ENCODE data around the gene PIH1D2. TPM values are rescaled to one million over a fixed set of nuclear protein-coding genes. Genes with fewer than 3 reads are reported as not detected.

PIH1D2 gene
- total and polyA plus RNA-seq, 9 of the 15 experiments (the other 6 are each of a cell fraction or from before 2014, with no cell fraction given) = 1.5 to 5.4 (median 3.0) TPM

DNA sequence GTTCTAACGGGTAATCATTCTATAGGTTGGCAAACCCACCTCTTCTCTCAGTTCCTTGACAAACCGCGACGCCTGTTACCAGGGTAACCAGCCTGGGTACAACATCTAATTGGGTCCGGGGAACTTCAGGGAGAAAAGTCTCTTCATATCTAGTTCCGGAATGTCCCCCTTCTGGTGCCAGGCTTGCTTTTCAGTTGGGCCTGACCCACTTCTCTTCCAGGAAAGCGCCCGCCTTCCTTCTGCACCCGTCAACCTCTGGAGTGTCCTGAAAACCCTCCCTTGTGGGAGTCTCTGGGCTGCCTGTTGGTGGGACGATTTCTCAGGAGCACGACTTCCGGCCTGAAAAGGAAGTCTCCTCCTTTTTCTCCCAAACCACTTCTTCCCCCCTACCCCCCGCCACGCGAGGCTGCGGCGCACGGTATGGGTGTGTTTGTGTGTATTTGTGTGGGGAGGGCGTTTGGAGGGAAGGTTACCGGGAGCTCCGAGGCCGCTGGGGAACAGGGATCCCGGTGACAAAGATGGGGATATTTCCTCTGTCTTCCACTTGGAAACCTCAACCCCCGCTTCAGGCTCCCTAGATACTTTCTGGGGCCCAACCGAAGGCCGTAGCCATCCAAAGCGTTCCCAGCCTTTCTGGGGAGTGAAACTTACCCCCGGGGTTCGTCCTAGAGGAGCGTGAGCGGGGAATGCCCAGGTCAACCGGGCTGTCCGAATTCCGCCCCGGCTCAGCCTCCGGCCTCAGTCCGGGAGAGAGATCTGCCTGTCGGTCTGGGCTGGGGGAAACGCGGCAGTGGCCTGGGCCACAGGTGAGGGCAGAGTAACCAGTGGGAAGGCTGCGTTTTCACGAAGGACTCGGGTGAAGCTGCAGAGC lies at the start of gene PIH1D2, which contains the start of gene NKAPD1 (continued):
- TF ChIP-seq, protein P1, sequence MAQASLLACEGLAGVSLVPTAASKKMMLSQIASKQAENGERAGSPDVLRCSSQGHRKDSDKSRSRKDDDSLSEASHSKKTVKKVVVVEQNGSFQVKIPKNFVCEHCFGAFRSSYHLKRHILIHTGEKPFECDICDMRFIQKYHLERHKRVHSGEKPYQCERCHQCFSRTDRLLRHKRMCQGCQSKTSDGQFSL (CRISPR knock-in tag; IDR thresholded peaks at IDR 0.05) = no peak
- TF ChIP-seq, protein P1 (tag; IDR thresholded peaks at IDR 0.05) = no peak
- TF ChIP-seq BHLHE40 (IDR thresholded peaks at IDR 0.05; ENCODE audit: low read length) = peak; percentile 54
- TF ChIP-seq SRSF3 (IDR thresholded peaks at IDR 0.05; ENCODE audit: insufficient read depth, low read length) = no peak
- peak; percentile 76; the same call in 1 of the 2 replicates for TF ChIP-seq PHF8 (IDR thresholded peaks at IDR 0.05; ENCODE audit: borderline replicate concordance, low read length)
- TF ChIP-seq, protein P2, sequence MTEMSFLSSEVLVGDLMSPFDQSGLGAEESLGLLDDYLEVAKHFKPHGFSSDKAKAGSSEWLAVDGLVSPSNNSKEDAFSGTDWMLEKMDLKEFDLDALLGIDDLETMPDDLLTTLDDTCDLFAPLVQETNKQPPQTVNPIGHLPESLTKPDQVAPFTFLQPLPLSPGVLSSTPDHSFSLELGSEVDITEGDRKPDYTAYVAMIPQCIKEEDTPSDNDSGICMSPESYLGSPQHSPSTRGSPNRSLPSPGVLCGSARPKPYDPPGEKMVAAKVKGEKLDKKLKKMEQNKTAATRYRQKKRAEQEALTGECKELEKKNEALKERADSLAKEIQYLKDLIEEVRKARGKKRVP (CRISPR knock-in tag; IDR thresholded peaks at IDR 0.05) = no peak
- TF ChIP-seq, protein P3, sequence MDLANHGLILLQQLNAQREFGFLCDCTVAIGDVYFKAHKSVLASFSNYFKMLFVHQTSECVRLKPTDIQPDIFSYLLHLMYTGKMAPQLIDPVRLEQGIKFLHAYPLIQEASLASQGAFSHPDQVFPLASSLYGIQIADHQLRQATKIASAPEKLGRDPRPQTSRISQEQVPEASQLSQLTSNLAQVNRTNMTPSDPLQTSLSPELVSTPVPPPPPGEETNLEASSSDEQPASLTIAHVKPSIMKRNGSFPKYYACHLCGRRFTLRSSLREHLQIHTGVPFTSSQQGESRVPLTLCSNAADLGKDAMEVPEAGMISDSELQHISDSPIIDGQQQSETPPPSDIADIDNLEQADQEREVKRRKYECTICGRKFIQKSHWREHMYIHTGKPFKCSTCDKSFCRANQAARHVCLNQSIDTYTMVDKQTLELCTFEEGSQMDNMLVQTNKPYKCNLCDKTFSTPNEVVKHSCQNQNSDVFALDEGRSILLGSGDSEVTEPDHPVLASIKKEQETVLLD (IDR thresholded peaks at IDR 0.05) = peak; percentile 70; the same call in 1 of the 2 replicates
- no peak for TF ChIP-seq ZNF197 (CRISPR knock-in tag; IDR thresholded peaks at IDR 0.05; ENCODE audit: low read depth)
- TF ChIP-seq, protein P4, sequence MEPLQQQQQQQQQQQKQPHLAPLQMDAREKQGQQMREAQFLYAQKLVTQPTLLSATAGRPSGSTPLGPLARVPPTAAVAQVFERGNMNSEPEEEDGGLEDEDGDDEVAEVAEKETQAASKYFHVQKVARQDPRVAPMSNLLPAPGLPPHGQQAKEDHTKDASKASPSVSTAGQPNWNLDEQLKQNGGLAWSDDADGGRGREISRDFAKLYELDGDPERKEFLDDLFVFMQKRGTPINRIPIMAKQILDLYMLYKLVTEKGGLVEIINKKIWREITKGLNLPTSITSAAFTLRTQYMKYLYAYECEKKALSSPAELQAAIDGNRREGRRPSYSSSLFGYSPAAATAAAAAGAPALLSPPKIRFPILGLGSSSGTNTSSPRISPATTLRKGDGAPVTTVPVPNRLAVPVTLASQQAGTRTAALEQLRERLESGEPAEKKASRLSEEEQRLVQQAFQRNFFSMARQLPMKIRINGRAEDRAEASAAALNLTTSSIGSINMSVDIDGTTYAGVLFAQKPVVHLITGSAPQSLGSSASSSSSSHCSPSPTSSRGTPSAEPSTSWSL (CRISPR knock-in tag; IDR thresholded peaks at IDR 0.05; ENCODE audit: borderline replicate concordance) = no peak
